ENCODE measurements around the gene SOWAHB. TPM values are rescaled to one million over a fixed set of nuclear protein-coding genes. Genes with fewer than 3 reads are reported as not detected.
A peak's percentile ranks its signal among the peaks of the same experiment; 100 is the strongest.

SOWAHB gene
- total and polyA plus RNA-seq, 8 donors = 0.53 to 4.2 (median 2.5) TPM

DNA sequence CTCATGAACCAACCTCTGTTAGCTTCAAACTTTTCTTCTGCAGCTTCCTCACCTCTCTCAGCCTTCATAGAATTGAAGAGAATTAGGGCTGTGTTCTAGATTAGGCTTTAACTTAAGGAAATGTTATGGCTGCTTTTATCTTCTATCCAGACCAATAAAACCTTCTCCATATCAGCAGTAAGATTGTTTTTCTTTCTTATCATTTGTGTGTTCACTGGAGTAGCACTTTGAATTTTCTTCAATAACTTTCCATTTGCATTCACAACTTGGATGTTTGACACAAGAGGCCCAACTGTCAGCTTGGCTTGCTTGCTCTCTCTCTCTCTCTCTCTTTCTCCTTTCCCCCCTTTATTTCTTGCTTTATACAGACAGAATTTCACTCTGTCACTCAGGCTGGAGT is 22.8 kb upstream of the SOWAHB start:
- H3K4me1 ChIP-seq = no peaks in the 10 kb centered on the region
- H3K27me3 ChIP-seq = no peaks in the 10 kb centered on the region
- TF ChIP-seq CTCF (IDR thresholded peaks at IDR 0.05) = no peak
- peak; percentile 57 for FAIRE-seq
- DNase-seq = no peak
- H3K36me3 ChIP-seq = no peaks in the 10 kb centered on the region
- no peak overlapping the region for H3K4me3 ChIP-seq
- intact Hi-C loops (cut with DNase I) = no loop called here
- no peak overlapping the region for H3K27ac ChIP-seq
- ATAC-seq = peak in 1 of 4 donors; percentile 27
- no peaks in the 10 kb centered on the region for H3K9me3 ChIP-seq

DNA sequence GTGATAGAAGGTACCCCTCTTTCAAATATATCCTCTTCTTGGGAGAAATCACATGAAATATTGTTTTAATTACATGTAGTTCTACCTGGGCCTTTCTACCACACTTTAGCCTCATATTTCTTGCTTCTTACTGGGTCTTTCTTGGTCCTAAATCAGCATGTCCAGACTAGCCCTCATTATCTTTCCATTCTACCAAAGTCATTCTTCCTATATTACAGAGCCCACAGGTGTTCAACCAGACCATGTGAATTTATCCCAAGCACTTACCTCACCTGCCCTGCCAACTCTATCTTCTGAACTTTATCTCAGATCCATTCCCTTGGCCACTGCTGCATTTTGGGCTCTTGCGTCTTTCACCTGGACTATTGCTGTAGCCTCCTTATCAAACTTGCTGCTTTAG is 11.8 kb upstream of the SOWAHB start:
- Histone ChIP-seq H3K4me1 (no peaks in the 10 kb centered on the region), H3K9me3 (no peaks in the 10 kb centered on the region), H3K36me3 (no peaks in the 10 kb centered on the region), H3K27ac (no peak overlapping the region), H3K4me3 (no peak overlapping the region), H3K27me3 (no peaks in the 10 kb centered on the region)
- no peak for DNase-seq
- TF ChIP-seq CTCF (IDR thresholded peaks at IDR 0.05) = no peak
- ATAC-seq = no peak
- WGBS, 2 donors = 58 to 66% methylated on average over 1 of the region's 1 CpG
- intact Hi-C loops (cut with DNase I) = no loop called here
- FAIRE-seq = no peak

GRCh38 chr4:76905521-76905920 is 7.6 kb upstream of the SOWAHB start:
- H3K27ac ChIP-seq = no peak overlapping the region
- no peaks in the 10 kb centered on the region for H3K36me3 ChIP-seq
- no peaks in the 10 kb centered on the region for H3K27me3 ChIP-seq
- TF ChIP-seq CTCF (IDR thresholded peaks at IDR 0.05) = no peak
- 75 to 77% methylated on average over 1 of the region's 1 CpG for WGBS, 2 donors
- H3K4me3 ChIP-seq = no peak overlapping the region
- ATAC-seq (no peak), FAIRE-seq (no peak), DNase-seq (no peak)
- intact Hi-C loops (cut with DNase I) = no loop called here
- H3K9me3 ChIP-seq = no peaks in the 10 kb centered on the region
- no peaks in the 10 kb centered on the region for H3K4me1 ChIP-seq

GRCh38 chr4:76904646-76905190 is 6.8 kb upstream of the SOWAHB start:
- ATAC-seq (no peak), DNase-seq (no peak), FAIRE-seq (no peak)
- H3K9me3 ChIP-seq = no peaks in the 10 kb centered on the region
- no peaks in the 10 kb centered on the region for H3K27me3 ChIP-seq
- no peak overlapping the region for H3K4me3 ChIP-seq
- 71 to 72% methylated on average over 4 of the region's 4 CpGs for WGBS, 2 donors
- TF ChIP-seq CTCF (IDR thresholded peaks at IDR 0.05) = no peak
- intact Hi-C loops (cut with DNase I) = no loop called here
- no peaks in the 10 kb centered on the region for H3K36me3 ChIP-seq
- no peak overlapping the region for H3K27ac ChIP-seq
- no peaks in the 10 kb centered on the region for H3K4me1 ChIP-seq

GRCh38 chr4:76902233-76902890 is 4.4 kb upstream of the SOWAHB start:
- intact Hi-C loops (cut with DNase I) = no loop called here
- Histone ChIP-seq H3K9me3 (no peaks in the 10 kb centered on the region), H3K4me1 (no peaks in the 10 kb centered on the region), H3K36me3 (no peaks in the 10 kb centered on the region), H3K4me3 (no peak overlapping the region), H3K27me3 (no peaks in the 10 kb centered on the region), H3K27ac (no peak overlapping the region)
- WGBS, 2 donors = 50 to 55% methylated on average over 3 of the region's 3 CpGs
- no peak for DNase-seq
- no peak for ATAC-seq
- TF ChIP-seq CTCF (IDR thresholded peaks at IDR 0.05) = no peak
- FAIRE-seq = no peak
